K562 (cell line): ENCODE measurements around the gene CBFA2T3. TPM values are rescaled to one million over a fixed set of nuclear protein-coding genes. Genes with fewer than 3 reads are reported as not detected.

Experiments
- ATAC-seq: fragments of 200-7000 bp; cut with Tn5 transposase; 3 replicates; pipeline ENCODE4 v1.9.1; 2020; ENCODE audit warnings: moderate library complexity
- BruUV-seq: library from RNA; stranded (reverse); fragments of 400-500 nt; replicated peaks from 2 replicates; lab custom pipeline; 2021; lab: Mats Ljungman, UMichigan
- CTCF ChIA-PET: fragments of 300-600 bp; formaldehyde crosslinking; extraction: SDS; loops from one replicate; lab custom pipeline; 2021; ENCODE audit warnings: low intra/inter-chr PET ratio; lab: Yijun Ruan, JAX
- POLR2A ChIA-PET: fragments of 300-600, 350-650 bp; sonication (Branson Sonifier 250); formaldehyde crosslinking; extraction: SDS; loops from one replicate; lab custom pipeline; 2021; ENCODE audit warnings: antibody characterized with exemption, inconsistent platforms; lab: Yijun Ruan, JAX
- DNase-seq, 4 experiments: peaks; one replicate each; pipeline versions ENCODE4 v3.0.0 to v3.0.0-alpha.2; 2011 to 2018; ENCODE audit warnings: low spot score in 3 of 4, mixed read lengths in 3 of 4; ENCODE audit errors: extremely low read depth in 1 of 4
- FAIRE-seq: peaks from 2 replicates; lab custom pipeline; 2011; peaks lifted over from hg19 to GRCh38; lab: Jason Lieb, UNC
- H2AFZ ChIP-seq: 2 replicates; pipeline ENCODE4 v1.6.0; 2011; ENCODE audit warnings: low read depth, low read length, control low read depth, inconsistent platforms
- H3K27ac ChIP-seq: fragments of 200-600 bp; 3 replicates; pipeline ENCODE4 v1.8.0; 2011; ENCODE audit warnings: low read depth, mild to moderate bottlenecking, control low read depth, inconsistent platforms, low read length, moderate library complexity, mixed read lengths; ENCODE audit errors: extremely low read depth
- H3K27me3 ChIP-seq, 2 experiments: fragments of 300-600 bp in 1 of 2; 2 replicates in 1 of 2; 3 replicates in 1 of 2; pipeline versions ENCODE4 v1.6.0 to v1.8.0; 2011; ENCODE audit warnings: inconsistent platforms in 2 of 2, low read length in 2 of 2, mild to moderate bottlenecking in 1 of 2, mixed read lengths in 1 of 2, moderate library complexity in 1 of 2; ENCODE audit not compliant: control insufficient read depth in 2 of 2, insufficient read depth in 2 of 2
- H3K36me3 ChIP-seq: fragments of 300-600 bp; 3 replicates; pipeline ENCODE4 v1.8.0; 2011; ENCODE audit warnings: mild to moderate bottlenecking, low read length, inconsistent platforms; ENCODE audit not compliant: control insufficient read depth, insufficient read depth
- H3K4me1 ChIP-seq, 2 experiments: fragments of 200-600 bp in 1 of 2; replicated peaks in 1 of 2; 2 replicates in 1 of 2; 3 replicates in 1 of 2; pipeline versions ENCODE4 v1.5.1 to v1.8.0; 2011; ENCODE audit warnings: inconsistent platforms in 2 of 2, low read length in 2 of 2, mild to moderate bottlenecking in 1 of 2, mixed read lengths in 1 of 2, moderate library complexity in 1 of 2; ENCODE audit not compliant: control insufficient read depth in 2 of 2, insufficient read depth in 2 of 2
- H3K4me2 ChIP-seq: 2 replicates; pipeline ENCODE4 v1.6.1; 2011; ENCODE audit warnings: low read length, control low read depth, inconsistent platforms, mixed read lengths; ENCODE audit not compliant: insufficient read depth
- H3K4me3 ChIP-seq: fragments of 200-600 bp; sonication (generic), shearing (Covaris generic); 2 replicates; pipeline ENCODE4 v1.5.1; 2016; ENCODE audit warnings: control low read depth, inconsistent platforms
- H3K79me2 ChIP-seq: fragments of 200-600 bp; 3 replicates; pipeline ENCODE4 v1.8.0; 2011; ENCODE audit warnings: low read length, inconsistent platforms; ENCODE audit not compliant: control insufficient read depth, insufficient read depth
- H3K9ac ChIP-seq, 2 experiments: 2 replicates each; pipeline versions ENCODE4 v1.6.0 to v1.6.1; 2011; ENCODE audit warnings: low read depth in 2 of 2, low read length in 2 of 2, control low read depth in 1 of 2, inconsistent platforms in 1 of 2, mild to moderate bottlenecking in 1 of 2, mixed read lengths in 1 of 2; ENCODE audit not compliant: insufficient read depth in 1 of 2
- H3K9me1 ChIP-seq: one replicate; pipeline ENCODE4 v1.6.0; 2011; ENCODE audit warnings: inconsistent platforms, mild to moderate bottlenecking, low read length, moderate library complexity; ENCODE audit not compliant: control insufficient read depth, insufficient read depth
- H3K9me3 ChIP-seq: replicated peaks from 2 replicates; pipeline ENCODE4 v1.5.1; 2011; ENCODE audit warnings: low read depth, low read length, inconsistent platforms; ENCODE audit not compliant: control insufficient read depth, insufficient read depth
- H4K20me1 ChIP-seq: replicated peaks from 2 replicates; pipeline ENCODE4 v1.6.1; 2011; ENCODE audit warnings: low read length, inconsistent platforms, mixed read lengths; ENCODE audit not compliant: control insufficient read depth, insufficient read depth
- HDGF ChIP-seq: fragments of 450-650 bp; IDR thresholded peaks from 2 replicates; pipeline ENCODE4 v1.6.1; 2016
- POLR2G ChIP-seq: fragments of 200-400 bp; formaldehyde crosslinking; IDR thresholded peaks from 2 replicates; pipeline ENCODE4 v1.6.1; 2017; ENCODE audit warnings: low read depth, mild to moderate bottlenecking, antibody characterized with exemption, low read length, moderate library complexity
- PRMT5 ChIP-seq: sonication (generic); formaldehyde crosslinking; IDR thresholded peaks from 2 replicates; pipeline ENCODE4 v1.5.0; 2020; ENCODE audit warnings: missing genetic modification reagents
- RBM22 ChIP-seq: fragments of 200-400 bp; formaldehyde crosslinking; IDR thresholded peaks from 2 replicates; pipeline ENCODE4 v1.6.1; 2018; ENCODE audit warnings: low read length, low read depth; ENCODE audit not compliant: poor library complexity, severe bottlenecking
- ZNF354B ChIP-seq: fragments of 250-450 bp; sonication (Bioruptor Pico); IDR thresholded peaks from 2 replicates; pipeline ENCODE4 v1.4.0; 2020
- WGBS: fragments of 100-300 bp; shearing (Covaris generic); methylation state at CpG from one replicate; pipeline ENCODE4 v1.1.6; 2016; ENCODE audit warnings: low coverage, mixed read lengths; ENCODE audit not compliant: insufficient coverage; ENCODE audit errors: missing lambda C conversion rate; 5-methylcytosine and 5-hydroxymethylcytosine counted together
- in situ Hi-C: fragments of 300-500 bp; cut with MboI; formaldehyde crosslinking; loops from 4 replicates; pipeline ENCODE4 v1.15.0; 2018; ENCODE audit warnings: inconsistent platforms, mixed read lengths
- intact Hi-C: fragments of 100-400 bp; cut with micrococcal nuclease; formaldehyde crosslinking; loops from 2 replicates; pipeline ENCODE4 v1.14.2; 2022
- polyA plus RNA-seq, 8 experiments: library from polyadenylated mRNA; depleted of rRNA in 4 of 8; stranded (reverse) in 5 of 8; unstranded in 3 of 8; fragments of >200 nt; fragmentation: Nextera tagmentation in 2 of 8; fragmentation: Illumina TruSeq in 1 of 8; extraction: Ambion mirVana in 2 of 8; extraction: Trizol in 1 of 8; gene quantifications; 2 replicates each; pipeline versions ENCODE4 v1.2.1 to v1.2.3, GENCODE V29; 2011 to 2014; ENCODE audit warnings: inconsistent platforms in 1 of 8, missing spikeins in 1 of 8
- total RNA-seq, 7 experiments: library from RNA; depleted of rRNA in 6 of 7; stranded (reverse); fragments of >200 nt in 6 of 7; fragmentation: Illumina TruSeq in 2 of 7; extraction: Trizol in 2 of 7; gene quantifications; 2 replicates each; pipeline versions ENCODE4 v1.2.1 to v1.2.3, GENCODE V29; 2011 to 2021; ENCODE audit warnings: low replicate concordance in 1 of 7

Gene CBFA2T3
- total and polyA plus RNA-seq, 9 of the 15 experiments (the other 6 are each of a cell fraction or from before 2014, with no cell fraction given), result 2.3 to 145 (median 6.7) TPM

DNA sequence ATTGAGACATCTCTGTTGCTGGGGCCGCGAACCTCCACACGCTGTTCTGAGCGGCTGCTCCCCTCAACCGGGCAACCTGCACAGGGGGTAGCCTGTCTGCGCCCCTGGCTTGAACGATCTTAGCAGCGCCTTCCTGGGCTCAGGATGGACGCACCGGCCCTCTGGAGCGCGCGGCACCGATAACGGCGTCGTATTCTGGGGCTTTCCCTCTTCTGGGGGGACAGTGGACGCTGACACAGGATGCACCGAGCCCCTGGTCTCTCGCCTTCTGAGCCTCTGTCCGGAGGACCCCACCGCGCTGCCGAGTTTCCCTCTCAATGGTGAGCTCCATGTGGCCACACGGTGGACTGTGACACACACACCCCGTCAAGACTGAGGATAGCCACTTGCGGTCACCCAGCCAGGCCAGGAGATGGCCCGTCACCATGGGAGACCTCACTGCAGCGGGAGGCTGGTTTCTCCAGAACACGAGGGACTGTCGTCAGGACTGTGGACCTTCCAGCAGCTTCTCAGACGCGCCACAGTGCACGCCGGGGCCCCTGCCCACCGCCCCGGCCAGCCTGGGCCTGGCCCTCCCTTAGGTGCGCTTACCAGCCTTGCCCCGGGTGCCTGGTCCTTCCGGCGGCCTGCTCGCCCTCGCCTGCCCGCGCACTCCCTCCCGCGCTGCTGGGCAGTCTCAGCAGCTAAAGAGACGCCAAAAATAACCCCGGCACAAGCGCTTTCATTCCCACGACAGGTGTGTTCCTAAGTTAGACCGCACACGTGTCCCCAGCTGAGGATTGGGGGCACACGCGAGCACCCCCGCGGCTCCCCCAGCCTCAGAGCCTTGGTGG, 80.6 kb downstream of the CBFA2T3 start:
- ChIA-PET POLR2A (no interaction called here), CTCF (no interaction called here)
- no TSS peak for BruUV-seq
- intact Hi-C loops, result no loop called here
- Histone ChIP-seq H3K36me3 (peaks cover 91% of the 10 kb centered on the region), H3K79me2 (peaks cover 32% of the 10 kb centered on the region), H3K4me2 (no peak overlapping the region), H3K9ac (no peak overlapping the region; a peak in 1 of 4 replicates), H3K9me3 (peaks cover 6% of the 10 kb centered on the region), H3K27ac (no peak overlapping the region), H3K4me3 (no peak overlapping the region), H3K4me1 (peaks cover 0 to 47% of the 10 kb centered on the region in 2 experiments; a peak in 2 of 5 replicates), H4K20me1 (no peaks in the 10 kb centered on the region), H3K27me3 (no peaks in the 10 kb centered on the region), H3K9me1 (no peaks in the 10 kb centered on the region), H2AFZ (no peak overlapping the region)
- WGBS, result 94% methylated on average over 38 of the region's 57 CpGs
- TF ChIP-seq ZNF354B, result no peak
- peak; percentile 41 for TF ChIP-seq POLR2G
- TF ChIP-seq RBM22, result peak; percentile 71
- in situ Hi-C loops, result no loop called here
- FAIRE-seq, result no peak
- no peak; the same call in 2 of the 3 replicates for ATAC-seq
- no peak for DNase-seq

GRCh38 chr16:88895335-88895734, 81.7 kb downstream of the CBFA2T3 start:
- no peaks in the 10 kb centered on the region for H4K20me1 ChIP-seq
- H2AFZ ChIP-seq, result no peak overlapping the region
- in situ Hi-C loops, result no loop called here
- peaks cover 17% of the 10 kb centered on the region for H3K9me3 ChIP-seq
- H3K4me2 ChIP-seq, result no peak overlapping the region
- TF ChIP-seq PRMT5 (CRISPR knock-in tag) (no peak), HDGF (no peak), POLR2G (peak; percentile 58; the same call in 1 of the 2 replicates), RBM22 (peak; percentile 97)
- CTCF ChIA-PET, result no interaction called here
- POLR2A ChIA-PET, result no interaction called here
- H3K9me1 ChIP-seq, result no peaks in the 10 kb centered on the region
- H3K27me3 ChIP-seq, result no peaks in the 10 kb centered on the region
- no peak overlapping the region for H3K9ac ChIP-seq
- FAIRE-seq (no peak), DNase-seq (no peak), ATAC-seq (0 out of 3 replicates have a peak, but pooled peaks have one; percentile 14)
- BruUV-seq, result no TSS peak
- peaks cover 22% of the 10 kb centered on the region for H3K79me2 ChIP-seq
- H3K4me1 ChIP-seq, result peaks cover 0 to 38% of the 10 kb centered on the region in 2 experiments; a peak in 2 of 5 replicates
- intact Hi-C loops, result no loop called here
- no peak overlapping the region for H3K27ac ChIP-seq
- no peak overlapping the region for H3K4me3 ChIP-seq
- peaks cover 91% of the 10 kb centered on the region for H3K36me3 ChIP-seq
- WGBS, result 91% methylated on average over 4 of the region's 22 CpGs
